ENCODE measurements around the gene TUBD1. TPM values are rescaled to one million over a fixed set of nuclear protein-coding genes. Genes with fewer than 3 reads are reported as not detected.
"Not testable (repeated sequence)": the region's sequence is repeated elsewhere in the genome, so short reads cannot be mapped to it uniquely, and the experiment has no call there.

Gene TUBD1
- total and polyA plus RNA-seq, 9 donors, result 9.1 to 22.9 (median 13.9) TPM

DNA sequence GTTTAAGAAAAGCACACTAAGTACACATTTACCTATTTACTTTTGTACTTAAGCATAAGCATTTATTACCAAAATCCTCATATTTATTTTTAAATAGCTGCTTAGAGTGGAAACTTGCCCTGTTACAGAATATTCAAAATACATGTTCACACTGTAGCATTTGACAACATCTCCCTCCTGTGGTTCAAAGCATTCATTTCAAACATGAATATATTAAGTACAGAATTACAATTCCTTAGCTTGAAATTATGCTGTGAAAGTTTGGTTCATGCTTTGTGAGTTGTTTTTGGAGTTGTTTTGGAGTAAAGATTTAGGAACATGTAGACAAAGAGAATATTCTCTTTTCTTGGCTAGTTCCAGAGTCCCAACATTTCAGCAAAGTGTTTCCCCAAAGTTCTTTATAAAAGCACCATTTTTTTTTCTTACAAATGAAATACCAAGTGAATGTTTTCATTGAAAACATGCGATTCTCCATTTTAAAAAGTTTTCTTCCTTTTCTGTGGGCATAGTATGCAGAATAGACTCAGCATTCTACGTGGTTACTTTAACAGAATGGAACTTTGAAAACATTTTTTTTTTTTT, 33.2 kb downstream of the TUBD1 start:
- DNase-seq, result no peak
- H3K4me1 ChIP-seq (ENCODE audit: insufficient read depth), result no peaks in the 10 kb centered on the region
- no peak overlapping the region for H3K27ac ChIP-seq
- no peaks in the 10 kb centered on the region for H3K36me3 ChIP-seq
- intact Hi-C loops (cut with DNase I), result loop anchor here in 2 of 4 donors (2.0 to 5.0 kb wide), 2 partner anchors 112 to 115 kb away; no protein-coding TSS in a partner anchor
- H3K9me3 ChIP-seq, result no peaks in the 10 kb centered on the region
- 33 to 63% (median 57%) methylated on average over 2 of the region's 2 CpGs for WGBS, 3 donors
- no peak for TF ChIP-seq EP300 (IDR thresholded peaks at IDR 0.05)
- TF ChIP-seq, protein P1, sequence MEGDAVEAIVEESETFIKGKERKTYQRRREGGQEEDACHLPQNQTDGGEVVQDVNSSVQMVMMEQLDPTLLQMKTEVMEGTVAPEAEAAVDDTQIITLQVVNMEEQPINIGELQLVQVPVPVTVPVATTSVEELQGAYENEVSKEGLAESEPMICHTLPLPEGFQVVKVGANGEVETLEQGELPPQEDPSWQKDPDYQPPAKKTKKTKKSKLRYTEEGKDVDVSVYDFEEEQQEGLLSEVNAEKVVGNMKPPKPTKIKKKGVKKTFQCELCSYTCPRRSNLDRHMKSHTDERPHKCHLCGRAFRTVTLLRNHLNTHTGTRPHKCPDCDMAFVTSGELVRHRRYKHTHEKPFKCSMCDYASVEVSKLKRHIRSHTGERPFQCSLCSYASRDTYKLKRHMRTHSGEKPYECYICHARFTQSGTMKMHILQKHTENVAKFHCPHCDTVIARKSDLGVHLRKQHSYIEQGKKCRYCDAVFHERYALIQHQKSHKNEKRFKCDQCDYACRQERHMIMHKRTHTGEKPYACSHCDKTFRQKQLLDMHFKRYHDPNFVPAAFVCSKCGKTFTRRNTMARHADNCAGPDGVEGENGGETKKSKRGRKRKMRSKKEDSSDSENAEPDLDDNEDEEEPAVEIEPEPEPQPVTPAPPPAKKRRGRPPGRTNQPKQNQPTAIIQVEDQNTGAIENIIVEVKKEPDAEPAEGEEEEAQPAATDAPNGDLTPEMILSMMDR (IDR thresholded peaks at IDR 0.05), result peak; percentile 36 to 74 (median 66)
- no peak overlapping the region for H3K4me3 ChIP-seq
- H3K27me3 ChIP-seq, result no peaks in the 10 kb centered on the region

DNA sequence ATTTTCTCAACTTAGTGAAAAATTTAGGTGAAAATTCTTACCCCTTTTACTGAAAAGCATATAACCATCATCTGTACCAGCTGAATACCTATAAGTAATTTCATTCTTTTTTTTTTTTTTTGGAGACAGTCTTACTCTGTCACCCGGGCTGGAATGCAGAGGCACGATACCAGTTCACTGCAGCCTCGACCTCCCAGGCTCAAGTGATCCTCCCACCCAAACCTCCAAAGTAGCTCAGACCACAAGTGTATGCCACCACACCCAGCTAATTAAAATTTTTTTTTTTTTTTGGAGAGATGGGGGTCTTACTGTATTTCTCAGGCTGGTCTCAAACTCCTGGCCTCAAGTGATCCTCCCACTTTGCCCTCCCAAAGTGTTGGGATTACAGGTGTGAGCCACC, 33.8 kb downstream of the TUBD1 start:
- Histone ChIP-seq H3K27ac (no peak overlapping the region), H3K27me3 (no peaks in the 10 kb centered on the region), H3K9me3 (no peaks in the 10 kb centered on the region), H3K4me3 (no peak overlapping the region), H3K4me1 (ENCODE audit: insufficient read depth) (no peaks in the 10 kb centered on the region), H3K36me3 (no peaks in the 10 kb centered on the region)
- no peak for TF ChIP-seq EP300 (IDR thresholded peaks at IDR 0.05)
- TF ChIP-seq, protein P1 (IDR thresholded peaks at IDR 0.05), result no peak
- DNase-seq, result no peak
- 26 to 38% (median 35%) methylated on average over 3 of the region's 3 CpGs for WGBS, 3 donors
- intact Hi-C loops (cut with DNase I), result no loop called here

DNA sequence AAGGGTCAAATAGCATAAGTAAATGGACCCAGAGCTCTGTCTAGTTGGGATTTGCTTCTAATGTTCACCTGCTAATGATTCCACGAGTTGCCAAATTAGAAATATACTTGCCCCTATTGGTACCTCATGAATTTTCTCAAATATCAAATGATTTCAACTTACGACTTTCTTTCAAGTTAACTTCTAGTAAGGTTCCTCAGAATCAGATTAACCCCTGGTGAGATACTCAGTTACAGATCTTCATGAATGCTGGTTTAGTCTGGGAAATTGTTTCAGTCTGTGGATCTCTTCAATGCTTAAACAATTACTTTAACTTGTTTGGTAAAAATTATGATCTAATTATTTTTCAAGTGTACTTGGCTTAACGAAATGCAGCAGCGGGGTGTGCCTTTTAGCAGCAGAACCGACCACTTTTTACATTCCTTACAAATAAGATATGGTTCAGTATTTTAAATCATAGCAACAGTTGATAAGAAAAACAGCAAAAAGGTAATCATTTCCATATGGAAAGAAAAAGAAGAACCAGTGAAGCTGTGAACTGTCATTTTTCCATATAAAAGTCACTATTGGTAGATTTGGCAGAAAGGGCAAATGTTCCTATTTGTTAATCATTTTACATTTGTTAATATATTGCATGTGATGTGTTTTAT, 34.5 kb downstream of the TUBD1 start:
- Histone ChIP-seq H3K9me3 (no peaks in the 10 kb centered on the region), H3K27ac (no peak overlapping the region), H3K4me3 (no peak overlapping the region), H3K27me3 (no peaks in the 10 kb centered on the region), H3K4me1 (ENCODE audit: insufficient read depth) (no peaks in the 10 kb centered on the region), H3K36me3 (no peaks in the 10 kb centered on the region)
- intact Hi-C loops (cut with DNase I), result no loop called here
- 49 to 60% (median 60%) methylated on average over 5 of the region's 5 CpGs for WGBS, 3 donors
- TF ChIP-seq, protein P1 (IDR thresholded peaks at IDR 0.05), result no peak
- TF ChIP-seq EP300 (IDR thresholded peaks at IDR 0.05) (no peak), POLR2A (IDR thresholded peaks at IDR 0.05) (no peak)
- DNase-seq, result no peak

DNA sequence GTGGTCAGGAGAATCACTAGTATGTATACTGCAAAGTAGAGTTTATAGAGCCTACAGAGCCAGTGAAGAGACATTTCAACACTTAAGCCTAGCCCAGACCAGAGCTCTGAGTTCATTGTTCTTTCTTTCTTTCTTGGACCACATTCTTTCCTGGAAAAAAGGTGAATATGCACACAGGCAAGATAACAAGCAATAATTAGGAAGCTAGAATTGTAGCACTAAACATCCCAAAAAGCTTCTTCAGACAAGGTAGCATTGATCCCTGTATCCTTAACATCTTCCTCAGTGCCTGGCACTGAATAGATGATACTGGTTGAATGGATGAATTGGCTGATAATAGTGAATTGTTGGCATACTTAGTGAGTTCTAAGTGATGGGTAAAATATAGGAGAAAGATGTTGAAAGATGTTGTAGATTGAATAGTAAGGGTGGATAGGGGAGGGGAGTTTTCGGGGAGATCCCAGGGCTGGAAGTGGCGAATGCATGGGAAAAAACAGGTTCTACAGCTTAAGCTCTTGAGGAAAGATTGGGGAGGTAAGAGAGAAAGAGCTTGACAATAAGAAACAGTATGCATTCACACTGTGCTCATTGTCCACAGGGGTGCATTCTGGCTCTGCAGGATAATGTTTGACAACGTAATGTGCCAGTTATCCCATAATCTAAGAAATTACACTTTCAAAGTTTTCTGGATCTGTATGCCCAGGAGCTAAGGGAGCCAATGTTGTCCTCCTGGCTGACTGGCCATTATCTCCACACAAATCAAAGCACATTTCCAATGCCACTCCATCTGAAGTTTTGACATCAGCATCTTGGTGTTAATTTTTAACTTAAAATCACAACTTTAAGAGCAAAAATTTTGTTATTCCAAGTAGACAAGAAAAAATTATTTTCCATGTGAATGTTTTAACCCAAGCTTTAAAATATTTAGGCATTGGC, 35.6 kb downstream of the TUBD1 start:
- Histone ChIP-seq H3K27ac (no peak overlapping the region), H3K4me3 (no peak overlapping the region), H3K4me1 (ENCODE audit: insufficient read depth) (peaks cover 2% of the 10 kb centered on the region), H3K27me3 (no peaks in the 10 kb centered on the region), H3K9me3 (no peaks in the 10 kb centered on the region), H3K36me3 (no peaks in the 10 kb centered on the region)
- TF ChIP-seq EP300 (IDR thresholded peaks at IDR 0.05), result no peak
- TF ChIP-seq, protein P1 (IDR thresholded peaks at IDR 0.05), result no peak
- TF ChIP-seq POLR2A (IDR thresholded peaks at IDR 0.05), result no peak
- WGBS, 3 donors, result 94 to 98% (median 95%) methylated on average over 3 of the region's 3 CpGs
- no peak for DNase-seq
- intact Hi-C loops (cut with DNase I), result no loop called here

DNA sequence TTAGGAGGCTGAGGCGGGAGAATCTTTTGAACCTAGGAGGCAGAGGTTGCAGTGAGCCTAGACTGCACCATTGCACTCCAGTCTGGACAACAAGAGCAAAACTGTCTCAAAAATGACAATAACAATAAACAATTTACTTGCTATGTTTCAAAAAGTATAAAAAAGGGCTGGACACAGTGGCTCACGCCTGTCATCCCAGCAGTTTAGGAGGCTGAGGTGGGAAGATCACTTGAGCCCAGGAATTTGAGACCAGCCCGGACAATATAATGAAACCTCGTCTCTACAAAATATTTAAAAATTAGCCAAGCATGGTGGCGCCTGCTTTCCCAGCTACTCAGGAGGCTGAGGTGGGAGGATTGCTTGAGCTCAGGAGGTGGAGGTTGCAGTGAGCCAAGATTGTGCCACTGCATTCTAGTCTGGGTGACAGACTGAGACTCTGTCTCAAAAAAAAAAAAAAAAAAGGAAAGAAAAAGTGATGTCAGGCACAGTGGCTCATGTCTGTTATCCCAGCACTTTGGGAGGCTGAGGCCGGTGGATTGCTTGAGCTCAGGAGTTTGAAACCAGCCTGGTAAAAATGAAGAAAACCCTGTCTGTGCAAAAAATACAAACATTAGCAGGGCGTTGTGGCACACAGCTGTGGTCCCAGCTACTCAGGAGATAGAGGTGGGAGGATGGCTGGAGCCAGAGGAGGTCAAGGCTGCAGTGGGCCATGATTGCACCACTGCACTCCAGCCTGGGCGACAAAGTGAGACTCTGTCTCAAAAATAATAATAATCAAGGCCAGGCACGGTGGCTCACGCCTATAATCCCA, 38.6 kb downstream of the TUBD1 start:
- H3K4me1 ChIP-seq (ENCODE audit: insufficient read depth); H3K27ac ChIP-seq; H3K4me3 ChIP-seq; DNase-seq; H3K9me3 ChIP-seq; H3K27me3 ChIP-seq; H3K36me3 ChIP-seq: not testable (repeated sequence)
- intact Hi-C loops (cut with DNase I), result loop anchor here in 1 of 4 donors (5.0 kb wide), 1 partner anchor 102 kb away; no protein-coding TSS in a partner anchor
- WGBS, 3 donors, result 72 to 87% (median 73%) methylated on average over 10 of the region's 10 CpGs

Data from ovary (tissue), 9 donors.